ENCODE results near the gene CFAP119.

GRCh38 chr16:30737794-30738648 lies 23.8 kb downstream of the CFAP119 start:
- no peak for TF ChIP-seq CTCF (IDR thresholded peaks at IDR 0.05)
- TF ChIP-seq POLR2A (IDR thresholded peaks at IDR 0.05; ENCODE audit: low read depth) = no peak
- TF ChIP-seq POLR2AphosphoS5 (IDR thresholded peaks at IDR 0.05) = no peak

Data from esophagus muscularis mucosa (tissue), 3 donors.